HG03469 (cell line): ENCODE data around the gene RUNDC1.

Source experiments
- ATAC-seq: cut with Tn5 transposase; IDR thresholded peaks from one replicate; pipeline ENCODE4 v1.9.1; 2021; ENCODE audit warnings: mild to moderate bottlenecking, moderate library complexity, moderate number of reproducible peaks; ENCODE audit not compliant: unreplicated experiment

RUNDC1 gene

DNA sequence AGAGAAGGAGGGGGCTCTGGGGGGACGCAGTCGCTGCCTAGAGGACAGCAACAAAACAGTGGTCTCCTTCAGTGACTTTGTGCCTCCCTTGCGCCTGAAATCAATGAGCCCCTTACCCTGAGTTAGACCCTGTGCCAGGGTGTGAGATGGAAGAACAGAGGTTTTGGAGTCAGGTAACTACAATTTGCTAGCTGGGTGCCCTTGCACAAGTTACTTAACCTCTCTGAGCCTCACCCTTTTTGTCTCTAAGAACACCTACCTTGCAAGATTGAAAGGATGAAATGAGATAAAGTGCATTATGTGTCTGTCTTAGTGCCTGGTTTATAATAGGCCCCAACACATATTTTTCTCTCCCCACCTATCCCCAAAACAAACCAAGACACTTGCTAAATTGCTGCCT, 54.5 kb downstream of the RUNDC1 start:
- ATAC-seq = no peak

DNA sequence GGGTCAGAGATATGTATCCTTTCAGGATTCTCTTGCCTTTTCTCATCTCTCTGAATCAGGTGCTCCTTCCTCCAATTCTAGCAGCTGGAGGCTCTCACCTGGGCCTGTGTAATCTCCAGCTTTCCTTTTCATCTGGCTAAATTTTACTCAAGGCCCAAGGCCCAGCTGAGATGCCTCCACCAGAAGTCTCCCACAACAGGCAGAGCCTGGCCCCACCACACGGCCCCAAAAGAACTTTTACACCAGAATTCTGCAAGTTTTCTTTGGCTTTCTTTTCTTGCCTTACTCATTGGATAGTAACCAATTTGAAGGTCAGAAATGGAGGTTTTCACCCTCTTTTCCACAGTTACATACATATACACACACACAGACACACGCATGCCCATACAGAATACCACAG, 59.3 kb downstream of the RUNDC1 start:
- ATAC-seq = no peak

GRCh38 chr17:43040655-43041054, 60.3 kb downstream of the RUNDC1 start:
- no peak for ATAC-seq

GRCh38 chr17:43042025-43042628, 61.8 kb downstream of the RUNDC1 start:
- ATAC-seq = no peak
